ENCODE data around the gene DYSF.

Gene DYSF

GRCh38 chr2:71692621-71693277, 239.4 kb downstream of the DYSF start:
- H3K4me3 ChIP-seq (ENCODE audit: low read length in 2 of 2) = no peak overlapping the region
- no peaks in the 10 kb centered on the region for H3K27me3 ChIP-seq (ENCODE audit: control insufficient read depth in 1 of 2, insufficient read depth in 2 of 2, low read length in 2 of 2)
- H3K27ac ChIP-seq (ENCODE audit: low read length) = no peak overlapping the region
- peaks cover 2 to 4% of the 10 kb centered on the region in 2 donors for H3K36me3 ChIP-seq (ENCODE audit: control insufficient read depth in 2 of 2, insufficient read depth in 2 of 2, low read length in 2 of 2)
- no peaks in the 10 kb centered on the region for H3K4me1 ChIP-seq (ENCODE audit: control insufficient read depth, insufficient read depth, low read length)
- H3K9me3 ChIP-seq (ENCODE audit: control insufficient read depth in 2 of 2, low read length in 2 of 2) = no peaks in the 10 kb centered on the region
- no peak overlapping the region for H3K9ac ChIP-seq (ENCODE audit: low read length in 2 of 2)

- Histone ChIP-seq H3K9ac (ENCODE audit: low read length in 2 of 2) (no peak overlapping the region), H3K9me3 (ENCODE audit: control insufficient read depth in 2 of 2, low read length in 2 of 2) (no peaks in the 10 kb centered on the region), H3K27ac (ENCODE audit: low read length) (no peak overlapping the region), H3K36me3 (ENCODE audit: control insufficient read depth in 2 of 2, insufficient read depth in 2 of 2, low read length in 2 of 2) (peaks cover 0 to 2% of the 10 kb centered on the region in 2 donors), H3K27me3 (ENCODE audit: control insufficient read depth in 1 of 2, insufficient read depth in 2 of 2, low read length in 2 of 2) (no peaks in the 10 kb centered on the region), H3K4me3 (ENCODE audit: low read length in 2 of 2) (no peak overlapping the region), H3K4me1 (ENCODE audit: control insufficient read depth, insufficient read depth, low read length) (no peaks in the 10 kb centered on the region)
Measured at GRCh38 chr2:71693286-71694270, 240.2 kb downstream of the DYSF start.

- H3K36me3 ChIP-seq (ENCODE audit: control insufficient read depth in 2 of 2, insufficient read depth in 2 of 2, low read length in 2 of 2) = peaks cover 0 to 2% of the 10 kb centered on the region in 2 donors
- no peaks in the 10 kb centered on the region for H3K27me3 ChIP-seq (ENCODE audit: control insufficient read depth in 1 of 2, insufficient read depth in 2 of 2, low read length in 2 of 2)
- no peaks in the 10 kb centered on the region for H3K4me1 ChIP-seq (ENCODE audit: control insufficient read depth, insufficient read depth, low read length)
- H3K4me3 ChIP-seq (ENCODE audit: low read length in 2 of 2) = no peak overlapping the region
- no peaks in the 10 kb centered on the region for H3K9me3 ChIP-seq (ENCODE audit: control insufficient read depth in 2 of 2, low read length in 2 of 2)
- no peak overlapping the region for H3K9ac ChIP-seq (ENCODE audit: low read length in 2 of 2)
- no peak overlapping the region for H3K27ac ChIP-seq (ENCODE audit: low read length)
Measured at GRCh38 chr2:71694501-71695234, 241.3 kb downstream of the DYSF start.

GRCh38 chr2:71695235-71696120, 242.1 kb downstream of the DYSF start:
- Histone ChIP-seq H3K9me3 (ENCODE audit: control insufficient read depth in 2 of 2, low read length in 2 of 2) (no peaks in the 10 kb centered on the region), H3K4me3 (ENCODE audit: low read length in 2 of 2) (no peak overlapping the region), H3K36me3 (ENCODE audit: control insufficient read depth in 2 of 2, insufficient read depth in 2 of 2, low read length in 2 of 2) (no peaks in the 10 kb centered on the region), H3K27ac (ENCODE audit: low read length) (no peak overlapping the region), H3K9ac (ENCODE audit: low read length in 2 of 2) (no peak overlapping the region), H3K27me3 (ENCODE audit: control insufficient read depth in 1 of 2, insufficient read depth in 2 of 2, low read length in 2 of 2) (no peaks in the 10 kb centered on the region), H3K4me1 (ENCODE audit: control insufficient read depth, insufficient read depth, low read length) (peaks cover 2% of the 10 kb centered on the region)

- Histone ChIP-seq H3K27ac (ENCODE audit: low read length) (no peak overlapping the region), H3K4me3 (ENCODE audit: low read length in 2 of 2) (no peak overlapping the region), H3K4me1 (ENCODE audit: control insufficient read depth, insufficient read depth, low read length) (peaks cover 11% of the 10 kb centered on the region)
Measured at GRCh38 chr2:71696381-71696780, 243.0 kb downstream of the DYSF start.

GRCh38 chr2:71697106-71698004, 244.0 kb downstream of the DYSF start:
- Histone ChIP-seq H3K9me3 (ENCODE audit: control insufficient read depth in 2 of 2, low read length in 2 of 2) (no peaks in the 10 kb centered on the region), H3K4me1 (ENCODE audit: control insufficient read depth, insufficient read depth, low read length) (peaks cover 21% of the 10 kb centered on the region), H3K27me3 (ENCODE audit: control insufficient read depth in 1 of 2, insufficient read depth in 2 of 2, low read length in 2 of 2) (no peaks in the 10 kb centered on the region), H3K9ac (ENCODE audit: low read length in 2 of 2) (no peak overlapping the region), H3K36me3 (ENCODE audit: control insufficient read depth in 2 of 2, insufficient read depth in 2 of 2, low read length in 2 of 2) (no peaks in the 10 kb centered on the region), H3K4me3 (ENCODE audit: low read length in 2 of 2) (no peak overlapping the region), H3K27ac (ENCODE audit: low read length) (no peak overlapping the region)

More at GRCh38 chr2:71696381-71696780, 243.0 kb downstream of the DYSF start:
- Histone ChIP-seq H3K9me3 (ENCODE audit: control insufficient read depth in 2 of 2, low read length in 2 of 2) (no peaks in the 10 kb centered on the region), H3K27me3 (ENCODE audit: control insufficient read depth in 1 of 2, insufficient read depth in 2 of 2, low read length in 2 of 2) (no peaks in the 10 kb centered on the region), H3K9ac (ENCODE audit: low read length in 2 of 2) (no peak overlapping the region), H3K36me3 (ENCODE audit: control insufficient read depth in 2 of 2, insufficient read depth in 2 of 2, low read length in 2 of 2) (no peaks in the 10 kb centered on the region)

- H3K27ac ChIP-seq (ENCODE audit: low read length) = no peak overlapping the region
- H3K4me1 ChIP-seq (ENCODE audit: control insufficient read depth, insufficient read depth, low read length) = peaks cover 21% of the 10 kb centered on the region
- H3K9ac ChIP-seq (ENCODE audit: low read length in 2 of 2) = no peak overlapping the region
- no peaks in the 10 kb centered on the region for H3K27me3 ChIP-seq (ENCODE audit: control insufficient read depth in 1 of 2, insufficient read depth in 2 of 2, low read length in 2 of 2)
- H3K4me3 ChIP-seq (ENCODE audit: low read length in 2 of 2) = no peak overlapping the region
- H3K9me3 ChIP-seq (ENCODE audit: control insufficient read depth in 2 of 2, low read length in 2 of 2) = no peaks in the 10 kb centered on the region
- H3K36me3 ChIP-seq (ENCODE audit: control insufficient read depth in 2 of 2, insufficient read depth in 2 of 2, low read length in 2 of 2) = no peaks in the 10 kb centered on the region
Measured at GRCh38 chr2:71699428-71699827, 246.1 kb downstream of the DYSF start.

DNA sequence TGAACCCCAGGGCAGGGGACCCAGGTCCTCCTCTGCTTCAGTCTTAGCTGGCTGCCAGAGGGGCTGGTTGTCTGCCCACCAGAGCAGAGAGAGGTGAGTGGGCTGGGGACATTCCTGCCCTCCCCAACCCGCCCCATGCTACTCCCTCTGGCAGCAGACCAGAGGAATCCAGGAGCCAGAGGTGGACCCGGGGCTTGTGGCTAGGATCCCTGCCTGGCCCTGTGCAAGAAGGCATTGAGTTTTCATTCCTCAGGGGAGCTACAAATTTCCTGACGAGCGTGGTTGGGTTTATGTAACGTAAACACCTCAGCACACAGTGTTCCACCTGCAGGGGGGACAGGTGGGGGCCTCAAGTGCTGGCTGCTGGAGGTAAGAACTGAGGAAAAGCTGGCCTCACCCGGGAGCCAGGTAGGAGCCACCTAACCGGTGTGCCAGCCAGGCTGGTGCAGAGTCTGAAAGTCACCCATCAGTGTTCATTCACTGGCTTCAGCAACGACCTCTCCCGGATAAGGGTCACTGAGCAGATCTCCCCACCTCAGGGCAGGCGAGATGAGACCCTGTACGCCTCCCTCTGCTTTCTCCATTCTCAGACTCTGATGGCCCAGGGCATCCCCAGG, 246.8 kb downstream of the DYSF start:
- Histone ChIP-seq H3K27ac (ENCODE audit: low read length) (no peak overlapping the region), H3K27me3 (ENCODE audit: control insufficient read depth in 1 of 2, insufficient read depth in 2 of 2, low read length in 2 of 2) (peaks cover 0 to under 1% of the 10 kb centered on the region in 2 donors), H3K4me3 (ENCODE audit: low read length in 2 of 2) (no peak overlapping the region), H3K9me3 (ENCODE audit: control insufficient read depth in 2 of 2, low read length in 2 of 2) (no peaks in the 10 kb centered on the region), H3K9ac (ENCODE audit: low read length in 2 of 2) (no peak overlapping the region), H3K36me3 (ENCODE audit: control insufficient read depth in 2 of 2, insufficient read depth in 2 of 2, low read length in 2 of 2) (no peaks in the 10 kb centered on the region), H3K4me1 (ENCODE audit: control insufficient read depth, insufficient read depth, low read length) (peaks cover 21% of the 10 kb centered on the region)
